ENCODE data around the gene DHRS11. TPM values are rescaled to one million over a fixed set of nuclear protein-coding genes. Genes with fewer than 3 reads are reported as not detected.

DHRS11 gene
- total and polyA plus RNA-seq, 2 experiments from 2014 or later: 23.4 to 36.7 TPM

DNA sequence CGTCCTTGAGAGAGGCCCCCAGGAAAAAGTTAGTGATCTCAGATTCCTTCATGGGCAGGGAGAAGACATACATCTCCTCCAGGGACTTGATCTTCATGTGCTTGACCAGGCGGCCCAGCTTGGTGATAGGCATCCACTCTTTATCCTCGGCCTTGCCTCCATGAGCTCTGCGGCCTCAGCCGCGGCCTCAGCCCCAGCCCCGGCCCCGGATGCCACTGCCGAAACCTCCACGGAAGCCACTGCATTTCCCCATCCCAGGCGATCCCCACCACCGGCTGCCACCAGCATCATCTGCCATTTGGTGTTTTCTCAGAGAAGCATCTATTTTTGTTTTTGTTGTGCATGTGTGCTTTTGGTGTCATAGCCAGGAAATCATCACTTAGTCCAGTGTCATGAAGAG is 16.7 kb upstream of the DHRS11 start:
- H3K27ac Mint-ChIP-seq: no peak overlapping the region
- peaks cover 15% of the 10 kb centered on the region for H3K36me3 ChIP-seq (ENCODE audit: insufficient read depth)
- no peak overlapping the region for H3K4me3 Mint-ChIP-seq
- peaks cover 8% of the 10 kb centered on the region; the same call in 1 of the 2 replicates for H4K20me1 ChIP-seq (replicated peaks; ENCODE audit: insufficient read depth)
- H3K79me2 ChIP-seq (replicated peaks; ENCODE audit: insufficient read depth): peaks cover 12% of the 10 kb centered on the region
- H3K9me2 ChIP-seq (ENCODE audit: insufficient read depth): no peaks in the 10 kb centered on the region
- no peak for ATAC-seq
- no peaks in the 10 kb centered on the region for H3K4me1 Mint-ChIP-seq
- no peak overlapping the region for H3K4me2 ChIP-seq
- no peak overlapping the region for H2AFZ ChIP-seq
- no peaks in the 10 kb centered on the region for H3F3A ChIP-seq (replicated peaks; ENCODE audit: low read depth)
- peaks cover 4% of the 10 kb centered on the region for H3K27me3 Mint-ChIP-seq (ENCODE audit: insufficient read depth, low read depth, poor library complexity)
- no peaks in the 10 kb centered on the region for H3K9me3 Mint-ChIP-seq
- H3K27me3 ChIP-seq (ENCODE audit: insufficient read depth): no peaks in the 10 kb centered on the region
- H3K4me1 ChIP-seq (ENCODE audit: insufficient read depth): no peaks in the 10 kb centered on the region
- no peak overlapping the region for H3K4me3 ChIP-seq
- DNase-seq (ENCODE audit: low spot score): no peak
- H3K36me3 Mint-ChIP-seq (ENCODE audit: low read depth): peaks cover 24% of the 10 kb centered on the region
- no peak overlapping the region for H3K27ac ChIP-seq (ENCODE audit: low read depth)
- TF ChIP-seq ZNF114 (CRISPR knock-in tag; IDR thresholded peaks at IDR 0.05) (no peak), EZH2phosphoT487 (IDR thresholded peaks at IDR 0.05; ENCODE audit: unreplicated experiment) (no peak), NANOG (IDR thresholded peaks at IDR 0.05; ENCODE audit: borderline replicate concordance) (no peak), CTCF (conservative IDR thresholded peaks at IDR 0.05; ENCODE audit: low read depth in 2 of 2) (no peak), CREB1 (CRISPR knock-in tag; IDR thresholded peaks at IDR 0.05; ENCODE audit: low read depth) (no peak), ETS1 (IDR thresholded peaks at IDR 0.05) (no peak), STAT1 (IDR thresholded peaks at IDR 0.05; ENCODE audit: unreplicated experiment) (no peak), EZH2 (IDR thresholded peaks at IDR 0.05; ENCODE audit: low read depth, unreplicated experiment) (no peak), JUNB (IDR thresholded peaks at IDR 0.05; ENCODE audit: unreplicated experiment) (no peak), POLR2AphosphoS5 (IDR thresholded peaks at IDR 0.05; ENCODE audit: low read depth) (no peak), ZNF331 (CRISPR knock-in tag; IDR thresholded peaks at IDR 0.05; ENCODE audit: low read depth) (no peak), ZNF462 (CRISPR knock-in tag; IDR thresholded peaks at IDR 0.05) (no peak)
- TF ChIP-seq, protein P1, sequence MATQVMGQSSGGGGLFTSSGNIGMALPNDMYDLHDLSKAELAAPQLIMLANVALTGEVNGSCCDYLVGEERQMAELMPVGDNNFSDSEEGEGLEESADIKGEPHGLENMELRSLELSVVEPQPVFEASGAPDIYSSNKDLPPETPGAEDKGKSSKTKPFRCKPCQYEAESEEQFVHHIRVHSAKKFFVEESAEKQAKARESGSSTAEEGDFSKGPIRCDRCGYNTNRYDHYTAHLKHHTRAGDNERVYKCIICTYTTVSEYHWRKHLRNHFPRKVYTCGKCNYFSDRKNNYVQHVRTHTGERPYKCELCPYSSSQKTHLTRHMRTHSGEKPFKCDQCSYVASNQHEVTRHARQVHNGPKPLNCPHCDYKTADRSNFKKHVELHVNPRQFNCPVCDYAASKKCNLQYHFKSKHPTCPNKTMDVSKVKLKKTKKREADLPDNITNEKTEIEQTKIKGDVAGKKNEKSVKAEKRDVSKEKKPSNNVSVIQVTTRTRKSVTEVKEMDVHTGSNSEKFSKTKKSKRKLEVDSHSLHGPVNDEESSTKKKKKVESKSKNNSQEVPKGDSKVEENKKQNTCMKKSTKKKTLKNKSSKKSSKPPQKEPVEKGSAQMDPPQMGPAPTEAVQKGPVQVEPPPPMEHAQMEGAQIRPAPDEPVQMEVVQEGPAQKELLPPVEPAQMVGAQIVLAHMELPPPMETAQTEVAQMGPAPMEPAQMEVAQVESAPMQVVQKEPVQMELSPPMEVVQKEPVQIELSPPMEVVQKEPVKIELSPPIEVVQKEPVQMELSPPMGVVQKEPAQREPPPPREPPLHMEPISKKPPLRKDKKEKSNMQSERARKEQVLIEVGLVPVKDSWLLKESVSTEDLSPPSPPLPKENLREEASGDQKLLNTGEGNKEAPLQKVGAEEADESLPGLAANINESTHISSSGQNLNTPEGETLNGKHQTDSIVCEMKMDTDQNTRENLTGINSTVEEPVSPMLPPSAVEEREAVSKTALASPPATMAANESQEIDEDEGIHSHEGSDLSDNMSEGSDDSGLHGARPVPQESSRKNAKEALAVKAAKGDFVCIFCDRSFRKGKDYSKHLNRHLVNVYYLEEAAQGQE (IDR thresholded peaks at IDR 0.05; ENCODE audit: unreplicated experiment): no peak
